Muscle of arm (tissue), 12 donors: ENCODE measurements around the gene PLXNA4. TPM values are rescaled to one million over a fixed set of nuclear protein-coding genes. Genes with fewer than 3 reads are reported as not detected.
"Not testable (repeated sequence)": the region's sequence is repeated elsewhere in the genome, so short reads cannot be mapped to it uniquely, and the experiment has no call there.

Source experiments
- DNase-seq: peaks from one replicate; pipeline ENCODE4 v3.0.0-alpha.2; 2013
- polyA plus RNA-seq, 12 donors: library from polyadenylated mRNA; unstranded; fragments of 120-200 nt; gene quantifications; one replicate each; pipeline ENCODE4 v1.2.1, GENCODE V29; 2013; ENCODE audit not compliant: insufficient read length in 12 of 12

The PLXNA4 gene
- polyA plus RNA-seq, 12 donors: 1.8 to 8.4 (median 4.5) TPM; not detected in 1

GRCh38 chr7:132394283-132395198 lies 181.7 kb downstream of the PLXNA4 start:
- no peak for DNase-seq

- no peak for DNase-seq
Observed at GRCh38 chr7:132393789-132394261, 182.4 kb downstream of the PLXNA4 start.

GRCh38 chr7:132392713-132393112 lies 183.6 kb downstream of the PLXNA4 start:
- DNase-seq: no peak

GRCh38 chr7:132390705-132391104 lies 185.6 kb downstream of the PLXNA4 start:
- DNase-seq: no peak

- DNase-seq: not testable (repeated sequence)
Observed at GRCh38 chr7:132390049-132390448, 186.2 kb downstream of the PLXNA4 start.

GRCh38 chr7:132388688-132389087 lies 187.6 kb downstream of the PLXNA4 start:
- no peak for DNase-seq

GRCh38 chr7:132387596-132387995 lies 188.7 kb downstream of the PLXNA4 start:
- DNase-seq: no peak

- DNase-seq: no peak
Observed at GRCh38 chr7:132386201-132386681, 190.0 kb downstream of the PLXNA4 start.

GRCh38 chr7:132383962-132384361 lies 192.3 kb downstream of the PLXNA4 start:
- DNase-seq: no peak

- DNase-seq: no peak
Observed at GRCh38 chr7:132381742-132382472, 194.4 kb downstream of the PLXNA4 start.

- DNase-seq: no peak
Observed at GRCh38 chr7:132380059-132380458, 196.2 kb downstream of the PLXNA4 start.

- no peak for DNase-seq
Observed at GRCh38 chr7:132379292-132379691, 197.0 kb downstream of the PLXNA4 start.

GRCh38 chr7:132377703-132378584 lies 198.3 kb downstream of the PLXNA4 start:
- no peak for DNase-seq

- no peak for DNase-seq
Observed at GRCh38 chr7:132377015-132377414, 199.3 kb downstream of the PLXNA4 start.

GRCh38 chr7:132376361-132377013 lies 199.8 kb downstream of the PLXNA4 start:
- no peak for DNase-seq

- no peak for DNase-seq
Observed at GRCh38 chr7:132373879-132374278, 202.4 kb downstream of the PLXNA4 start.

GRCh38 chr7:132373041-132373440 lies 203.2 kb downstream of the PLXNA4 start:
- no peak for DNase-seq

GRCh38 chr7:132371948-132372347 lies 204.3 kb downstream of the PLXNA4 start:
- no peak for DNase-seq

- DNase-seq: no peak
Observed at GRCh38 chr7:132368246-132368900, 207.9 kb downstream of the PLXNA4 start.

- DNase-seq: no peak
Observed at GRCh38 chr7:132367795-132368194, 208.5 kb downstream of the PLXNA4 start.
